ENCODE measurements around the gene NUTM1.
"Not testable (repeated sequence)": the region's sequence is repeated elsewhere in the genome, so short reads cannot be mapped to it uniquely, and the experiment has no call there.

Gene NUTM1

DNA sequence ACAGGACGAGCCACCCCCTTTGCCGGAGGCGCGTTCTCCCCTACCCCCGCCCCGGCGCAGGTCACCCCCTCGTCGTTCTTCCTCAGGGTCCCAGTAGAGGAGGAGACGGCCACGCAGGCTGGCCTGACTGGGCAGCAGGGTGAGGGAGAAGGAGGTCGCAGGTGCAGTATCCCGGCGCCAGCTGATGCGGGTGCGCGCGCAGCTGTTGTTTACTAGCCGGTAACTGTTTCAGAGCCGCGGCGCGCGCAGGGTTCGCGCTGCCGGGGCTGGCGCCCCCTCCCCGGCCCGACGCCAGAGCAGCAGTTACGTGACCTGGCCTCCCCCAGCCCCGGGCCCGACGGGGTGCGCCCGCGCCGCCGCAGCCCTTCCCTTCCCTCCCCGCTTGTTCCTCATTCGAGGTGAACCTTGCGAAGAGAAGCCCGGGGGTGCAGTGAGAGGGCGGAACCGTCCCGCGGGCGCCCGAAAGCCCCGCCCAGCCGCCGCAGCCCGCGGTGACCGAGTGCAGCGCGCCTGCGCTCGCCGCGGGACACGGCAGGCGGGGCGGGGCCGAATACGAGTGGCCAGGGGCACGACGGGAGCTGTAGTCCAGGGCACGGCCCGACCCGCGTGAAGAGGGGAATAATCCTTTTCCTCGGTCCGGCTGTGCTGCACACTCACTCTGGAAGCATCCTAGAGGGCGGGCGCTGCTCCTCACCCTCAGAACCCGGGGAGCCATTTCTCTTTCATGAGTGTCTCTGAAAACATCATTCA is 5.4 kb upstream of the NUTM1 start, which contains the start of gene SLC12A6:
TSS of gene SLC12A6 (minus strand) at position 225 of the 750 bp plus-strand sequence. CDS start 1,101 bp downstream, outside the sequence.
- DNase-seq (ENCODE audit: low read depth), result peak; percentile 96

DNA sequence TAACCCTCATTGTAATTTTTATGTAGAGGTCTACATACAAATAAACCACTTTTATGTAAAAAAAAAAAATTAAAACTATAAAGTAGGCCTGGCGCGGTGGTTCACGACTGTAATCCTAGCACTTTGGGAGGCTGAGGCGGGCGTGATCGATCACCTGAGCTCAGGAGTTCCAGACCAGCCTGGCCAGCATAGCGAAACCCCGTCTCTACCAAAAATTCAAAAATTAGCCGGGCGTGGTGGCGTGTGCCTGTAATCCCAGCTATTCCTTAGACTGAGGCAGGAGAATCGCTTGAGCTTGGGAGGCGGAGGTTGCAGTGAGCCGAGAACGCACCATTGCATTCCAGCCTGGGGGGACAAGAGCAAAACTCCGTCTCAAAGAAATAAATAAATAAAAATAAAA is 4.8 kb upstream of the NUTM1 start:
- DNase-seq (ENCODE audit: low read depth), result no peak

DNA sequence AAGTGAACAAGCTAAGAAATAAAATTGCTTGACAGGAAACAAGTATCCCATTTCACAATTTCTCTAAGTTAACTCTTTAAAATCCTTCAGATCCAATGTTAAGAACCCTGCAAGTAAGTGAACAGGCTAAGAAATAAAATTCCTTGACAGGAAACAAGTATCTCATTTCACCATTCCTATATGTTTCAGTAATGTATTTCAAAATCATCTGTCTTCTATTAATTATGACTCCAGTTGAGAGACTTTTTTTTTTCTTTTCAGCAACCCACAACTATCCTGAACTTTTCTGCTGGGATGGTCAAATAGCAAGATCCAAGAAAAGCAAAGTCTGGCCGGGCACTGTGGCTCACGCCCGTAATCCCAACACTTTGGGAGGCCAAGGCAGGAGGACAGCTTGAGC is 3.2 kb upstream of the NUTM1 start:
- DNase-seq (ENCODE audit: low read depth), result no peak

DNA sequence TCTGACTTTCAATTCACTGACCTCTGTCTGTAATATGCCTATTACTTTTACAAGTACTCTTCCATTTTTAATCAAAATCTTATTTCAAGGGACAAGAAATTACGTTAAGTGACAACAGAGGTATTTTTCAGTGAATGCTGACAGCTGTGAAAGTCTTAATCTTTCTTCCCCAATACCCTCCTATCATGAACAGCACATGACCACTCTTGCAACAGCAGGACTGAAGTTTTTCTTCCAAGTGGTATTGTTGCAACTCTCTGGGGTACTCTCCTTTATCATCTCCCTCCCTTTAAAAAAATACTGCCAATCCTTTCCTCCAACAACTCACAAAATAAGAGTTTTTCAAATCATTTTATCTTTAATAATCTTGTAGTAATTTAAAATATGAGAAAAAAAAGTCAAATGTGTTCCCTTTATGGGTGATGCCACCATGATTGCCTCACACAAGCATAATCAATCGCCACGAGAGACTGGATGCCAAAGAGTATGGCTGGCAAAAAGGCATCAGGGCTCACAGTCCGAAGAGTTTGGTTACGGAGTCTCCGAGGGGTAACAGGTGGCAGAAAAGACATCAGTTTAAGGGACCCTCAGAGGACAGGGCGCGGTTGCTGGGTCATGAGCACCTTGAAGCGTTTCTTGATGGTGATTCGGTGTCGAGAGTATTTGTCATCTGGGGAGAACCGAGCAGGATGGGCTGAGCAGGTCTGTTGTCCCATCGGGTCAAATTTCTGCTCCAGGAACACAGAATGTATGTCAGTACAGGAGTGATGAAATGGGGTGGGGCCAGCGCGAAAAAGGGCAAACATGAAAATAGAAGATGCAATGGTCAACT is 1.5 kb upstream of the NUTM1 start:
- no peak for DNase-seq (ENCODE audit: low read depth)

DNA sequence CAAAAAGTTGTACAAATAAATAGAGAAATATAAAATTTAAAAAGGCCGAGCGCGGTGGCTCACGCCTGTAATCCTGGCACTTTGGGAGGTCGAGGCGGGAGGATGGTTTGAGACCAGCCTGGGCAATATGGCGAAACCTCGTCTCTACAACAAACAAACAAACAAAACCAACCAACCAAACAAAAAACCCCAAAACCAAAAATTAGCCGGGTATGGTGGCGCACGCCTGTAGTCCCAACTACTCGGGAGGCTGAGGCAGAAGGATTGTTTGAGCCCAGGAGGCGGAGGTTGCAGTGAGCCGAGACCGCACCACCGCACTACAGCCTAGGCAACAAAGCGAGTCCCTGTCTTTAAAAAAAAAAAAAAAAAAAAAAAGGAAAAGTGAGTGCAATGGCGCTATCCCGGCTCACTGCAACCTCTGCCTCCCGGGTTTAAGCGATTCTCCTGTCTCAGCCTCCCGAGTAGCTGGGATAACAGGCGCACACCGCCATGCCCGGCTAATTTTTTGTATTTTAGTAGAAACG is 840 bp upstream of the NUTM1 start:
- not testable (repeated sequence) for DNase-seq (ENCODE audit: low read depth)

DNA sequence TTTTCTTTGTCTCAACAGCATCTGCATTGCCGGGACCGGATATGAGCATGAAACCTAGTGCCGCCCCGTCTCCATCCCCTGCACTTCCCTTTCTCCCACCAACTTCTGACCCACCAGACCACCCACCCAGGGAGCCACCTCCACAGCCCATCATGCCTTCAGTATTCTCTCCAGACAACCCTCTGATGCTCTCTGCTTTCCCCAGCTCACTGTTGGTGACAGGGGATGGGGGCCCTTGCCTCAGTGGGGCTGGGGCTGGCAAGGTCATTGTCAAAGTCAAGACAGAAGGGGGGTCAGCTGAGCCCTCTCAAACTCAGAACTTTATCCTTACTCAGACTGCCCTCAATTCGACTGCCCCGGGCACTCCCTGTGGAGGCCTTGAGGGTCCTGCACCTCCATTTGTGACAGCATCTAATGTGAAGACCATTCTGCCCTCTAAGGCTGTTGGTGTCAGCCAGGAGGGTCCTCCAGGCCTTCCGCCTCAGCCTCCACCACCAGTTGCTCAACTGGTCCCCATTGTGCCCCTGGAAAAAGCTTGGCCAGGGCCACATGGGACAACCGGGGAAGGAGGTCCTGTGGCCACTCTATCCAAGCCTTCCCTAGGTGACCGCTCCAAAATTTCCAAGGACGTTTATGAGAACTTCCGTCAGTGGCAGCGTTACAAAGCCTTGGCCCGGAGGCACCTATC is 5.0 kb downstream of the NUTM1 start:
- no peak for DNase-seq (ENCODE audit: low read depth)

DNA sequence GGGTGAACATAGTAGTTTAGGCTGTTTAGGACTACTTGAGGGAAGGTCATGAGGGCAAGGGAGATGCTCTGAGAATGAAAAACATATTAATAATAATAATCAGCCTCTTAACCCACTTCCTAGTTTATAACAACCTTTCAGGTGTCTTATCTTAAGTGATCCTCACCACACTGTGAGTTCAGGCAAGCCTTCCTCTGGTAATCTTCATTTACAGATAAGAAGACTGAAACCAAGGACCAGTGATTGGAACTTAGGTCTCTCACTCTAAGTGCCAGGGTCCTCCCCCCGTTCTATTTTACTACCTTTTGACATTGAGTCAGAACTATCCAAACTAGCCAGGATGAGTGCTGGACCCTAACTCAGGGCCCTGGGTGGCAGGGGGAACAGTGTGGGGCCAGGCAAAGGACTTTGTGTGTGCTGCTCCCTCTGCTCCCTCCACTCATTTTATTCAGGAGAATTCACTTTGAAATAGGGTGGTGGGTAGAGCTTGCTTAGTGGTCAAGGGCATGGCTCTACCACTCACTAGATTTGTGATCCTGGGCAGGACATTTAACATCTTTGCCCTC is 5.7 kb downstream of the NUTM1 start:
- DNase-seq (ENCODE audit: low read depth), result no peak

DNA sequence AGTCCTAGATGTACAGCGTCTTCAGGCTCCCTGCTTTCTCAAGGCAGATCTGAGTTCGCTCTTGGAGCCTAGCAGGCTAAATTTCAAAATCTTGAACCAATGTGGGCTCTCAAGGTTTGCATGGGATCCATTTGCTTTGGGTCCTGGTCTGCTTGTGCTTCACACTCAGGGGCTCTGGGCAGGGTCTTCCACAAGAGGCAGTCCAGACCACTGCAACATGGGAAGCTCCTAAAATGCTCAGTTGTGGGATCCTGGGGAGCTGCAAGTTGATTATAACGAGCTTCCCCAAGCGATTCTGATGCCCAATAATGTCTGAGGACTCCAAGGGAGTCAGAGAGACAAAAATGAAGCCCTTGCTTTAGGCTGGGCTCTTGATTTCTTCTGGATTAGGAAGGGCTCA is 6.7 kb downstream of the NUTM1 start:
- no peak for DNase-seq (ENCODE audit: low read depth)

DNA sequence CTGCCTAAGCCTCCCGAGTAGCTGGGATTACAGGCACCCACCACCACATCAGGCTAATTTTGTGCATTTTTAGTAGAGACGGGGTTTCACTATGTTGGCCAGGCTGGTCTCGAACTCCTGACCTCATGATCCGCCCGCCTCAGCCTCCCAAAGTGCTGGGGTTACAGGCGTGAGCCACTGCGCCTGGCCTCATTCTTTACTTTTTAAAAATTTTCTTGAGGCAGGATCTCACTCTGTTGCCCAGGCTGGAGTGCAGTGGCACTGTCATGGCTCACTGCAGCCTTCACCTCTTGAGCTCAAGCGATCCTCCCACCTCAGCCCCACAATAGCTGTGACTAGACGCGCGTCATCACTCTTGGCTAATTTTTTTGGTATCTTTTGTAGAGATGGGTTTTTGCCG is 9.9 kb downstream of the NUTM1 start:
- DNase-seq (ENCODE audit: low read depth), result not testable (repeated sequence)

DNA sequence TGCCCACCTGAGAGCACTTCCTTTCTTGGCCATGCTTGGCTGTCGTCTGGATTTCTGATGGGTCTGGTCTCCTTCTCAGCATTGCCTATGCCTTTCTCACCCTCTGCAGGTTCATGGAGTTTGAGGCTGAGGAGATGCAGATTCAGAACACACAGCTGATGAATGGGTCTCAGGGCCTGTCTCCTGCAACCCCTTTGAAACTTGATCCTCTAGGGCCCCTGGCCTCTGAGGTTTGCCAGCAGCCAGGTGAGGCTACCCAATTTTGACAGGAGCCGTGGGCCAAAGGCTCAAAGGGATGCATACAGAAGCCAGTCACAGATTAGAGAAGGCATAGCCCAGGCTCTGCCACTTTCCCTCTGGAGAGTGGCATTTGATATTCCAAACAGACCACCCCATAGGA is 10.5 kb downstream of the NUTM1 start:
- DNase-seq (ENCODE audit: low read depth), result no peak

DNA sequence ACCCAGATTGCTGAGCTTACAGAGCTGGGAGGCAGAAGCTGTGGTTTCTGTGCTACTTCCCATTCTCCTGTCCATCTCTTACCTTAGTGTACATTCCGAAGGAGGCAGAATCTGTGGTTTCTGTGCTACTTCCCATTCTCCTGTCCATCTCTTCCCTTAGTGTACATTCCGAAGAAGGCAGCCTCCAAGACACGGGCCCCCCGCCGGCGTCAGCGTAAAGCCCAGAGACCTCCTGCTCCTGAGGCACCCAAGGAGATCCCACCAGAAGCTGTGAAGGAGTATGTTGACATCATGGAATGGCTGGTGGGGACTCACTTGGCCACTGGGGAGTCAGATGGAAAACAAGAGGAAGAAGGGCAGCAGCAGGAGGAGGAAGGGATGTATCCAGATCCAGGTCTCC is 11.2 kb downstream of the NUTM1 start:
- DNase-seq (ENCODE audit: low read depth), result no peak

DNA sequence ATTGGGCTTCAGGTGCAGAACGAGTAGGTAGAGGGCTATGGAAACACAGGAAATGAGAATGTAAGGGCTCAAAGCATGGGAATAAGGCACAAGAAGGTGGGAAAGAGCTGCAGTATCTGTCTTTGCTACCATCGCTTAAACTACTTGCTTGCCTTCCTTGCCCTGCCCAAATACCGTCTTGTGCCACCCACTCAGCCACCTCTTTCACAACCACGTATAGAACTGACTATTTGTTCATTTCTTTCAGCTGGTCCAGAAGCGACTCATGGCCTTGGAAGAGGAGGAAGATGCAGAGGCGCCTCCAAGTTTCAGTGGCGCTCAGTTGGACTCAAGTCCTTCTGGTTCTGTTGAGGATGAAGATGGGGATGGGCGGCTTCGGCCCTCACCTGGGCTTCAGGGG is 12.1 kb downstream of the NUTM1 start:
- DNase-seq (ENCODE audit: low read depth), result no peak

DNA sequence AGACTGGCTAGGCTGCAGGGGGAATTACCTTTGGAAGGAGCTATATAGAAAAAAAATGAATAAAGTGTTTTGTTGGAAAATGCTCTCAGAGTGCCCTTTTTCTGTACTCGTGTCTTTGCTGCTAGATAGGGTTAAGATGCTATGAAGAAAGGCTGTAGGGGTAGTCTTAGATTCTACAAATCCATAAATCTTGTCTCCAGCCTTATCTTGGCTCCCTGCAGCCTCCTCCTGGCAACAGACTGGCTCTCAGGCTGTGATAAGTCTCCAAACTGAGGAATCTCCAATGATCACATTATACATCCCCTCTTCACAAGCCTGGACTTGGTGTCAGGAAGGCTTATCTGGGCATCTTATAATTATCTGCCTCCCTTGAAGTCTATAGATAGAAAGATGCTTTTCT is 14.5 kb downstream of the NUTM1 start:
- no peak for DNase-seq (ENCODE audit: low read depth)

DNA sequence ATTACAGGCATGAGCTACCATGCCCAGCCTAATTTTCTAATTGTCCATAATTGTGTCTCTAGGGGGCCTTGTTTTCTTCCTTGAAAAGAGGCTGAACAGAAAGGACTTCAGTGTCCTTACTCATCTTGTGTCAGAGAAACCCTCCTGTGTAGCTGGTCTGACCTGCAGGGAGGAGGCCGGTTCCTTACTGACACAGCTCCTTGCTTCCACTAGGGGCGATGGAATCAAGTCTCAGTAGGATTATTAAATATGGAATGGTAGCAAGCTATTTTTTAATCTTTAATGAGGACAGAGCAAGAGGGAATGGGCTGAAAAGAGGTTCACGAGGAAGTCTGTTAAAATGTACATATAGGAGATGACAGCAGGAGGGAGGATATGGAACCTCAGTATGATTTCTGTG is 15.3 kb downstream of the NUTM1 start:
- DNase-seq (ENCODE audit: low read depth), result peak; percentile 21

DNA sequence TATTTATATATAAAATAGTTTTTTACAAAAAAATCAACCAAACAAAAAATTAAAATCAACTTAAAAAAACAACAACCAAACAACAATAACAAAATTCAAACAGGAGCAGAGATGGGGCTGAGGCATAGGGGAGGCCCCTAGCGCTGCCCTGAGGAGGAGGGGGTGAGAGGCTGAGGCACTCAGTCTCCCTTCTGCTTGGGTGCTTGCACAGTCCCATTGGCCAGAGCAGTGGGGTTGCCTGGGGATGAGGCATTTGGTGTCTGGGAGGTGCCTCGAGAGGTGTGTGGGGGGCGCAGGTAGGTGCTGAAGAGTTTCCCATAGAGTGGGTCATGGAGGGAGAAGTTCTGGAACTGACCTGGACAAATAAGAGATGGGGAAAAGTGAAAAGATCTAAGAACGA is 15.8 kb downstream of the NUTM1 start:
- DNase-seq (ENCODE audit: low read depth), result no peak

DNA sequence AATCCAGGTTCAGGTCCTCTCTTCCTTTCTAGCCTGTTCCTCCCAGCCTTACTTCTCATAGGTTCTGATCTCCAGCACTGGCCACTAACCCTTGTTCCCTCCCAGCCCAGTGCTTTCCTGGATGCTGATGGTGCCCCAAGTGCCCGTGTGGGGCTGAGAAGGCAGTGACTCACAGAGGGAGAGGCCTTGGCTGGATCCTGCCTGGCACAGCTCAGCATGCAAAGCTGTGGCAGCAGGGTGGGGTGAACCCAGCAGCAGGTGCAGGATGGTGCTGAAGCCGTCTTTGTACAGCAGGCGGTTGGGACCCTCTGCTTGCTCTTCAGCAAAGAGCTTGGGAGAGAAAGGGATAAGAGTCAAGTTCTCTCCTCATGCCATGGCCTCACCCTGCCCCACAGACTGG is 16.3 kb downstream of the NUTM1 start:
- no peak for DNase-seq (ENCODE audit: low read depth)

DNA sequence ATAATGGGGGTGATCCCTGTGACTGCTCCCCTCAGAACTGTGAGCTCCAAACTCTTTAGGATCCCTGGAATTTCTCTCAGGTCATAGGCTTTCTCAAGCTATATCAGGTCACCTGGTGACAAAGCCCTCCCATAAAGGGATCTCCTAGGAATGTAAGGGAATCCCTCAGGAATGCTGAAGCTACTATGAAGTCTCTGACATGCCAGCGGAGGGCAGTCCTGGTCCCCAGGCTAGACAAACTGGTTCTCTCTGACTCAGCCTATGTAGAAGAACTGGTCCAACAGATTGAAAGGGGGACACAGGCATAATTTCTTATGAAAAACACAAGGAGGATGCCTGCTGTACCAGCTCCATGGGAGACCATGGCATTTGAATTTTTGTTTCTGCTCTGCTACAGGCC is 17.2 kb downstream of the NUTM1 start:
- DNase-seq (ENCODE audit: low read depth), result no peak

DNA sequence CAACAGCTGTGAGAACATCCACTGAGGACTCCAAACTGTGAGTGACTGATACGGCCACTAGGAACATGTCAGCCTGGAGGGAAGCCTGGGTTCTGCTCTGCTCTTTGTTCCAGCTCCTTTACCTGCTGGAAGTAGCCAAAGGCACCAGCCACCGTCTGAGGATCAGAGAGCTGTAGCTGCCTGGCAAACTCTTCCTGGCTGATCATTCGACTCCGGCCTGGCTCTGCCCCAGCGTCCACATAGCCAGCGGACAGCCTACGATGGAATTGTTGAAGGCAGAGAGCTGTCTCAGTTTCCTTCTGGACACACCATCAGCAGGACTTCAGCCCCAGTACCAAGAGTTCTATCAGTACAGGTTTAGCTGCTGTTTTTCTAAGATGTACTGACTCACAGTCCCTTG is 18.2 kb downstream of the NUTM1 start:
- DNase-seq (ENCODE audit: low read depth), result no peak

DNA sequence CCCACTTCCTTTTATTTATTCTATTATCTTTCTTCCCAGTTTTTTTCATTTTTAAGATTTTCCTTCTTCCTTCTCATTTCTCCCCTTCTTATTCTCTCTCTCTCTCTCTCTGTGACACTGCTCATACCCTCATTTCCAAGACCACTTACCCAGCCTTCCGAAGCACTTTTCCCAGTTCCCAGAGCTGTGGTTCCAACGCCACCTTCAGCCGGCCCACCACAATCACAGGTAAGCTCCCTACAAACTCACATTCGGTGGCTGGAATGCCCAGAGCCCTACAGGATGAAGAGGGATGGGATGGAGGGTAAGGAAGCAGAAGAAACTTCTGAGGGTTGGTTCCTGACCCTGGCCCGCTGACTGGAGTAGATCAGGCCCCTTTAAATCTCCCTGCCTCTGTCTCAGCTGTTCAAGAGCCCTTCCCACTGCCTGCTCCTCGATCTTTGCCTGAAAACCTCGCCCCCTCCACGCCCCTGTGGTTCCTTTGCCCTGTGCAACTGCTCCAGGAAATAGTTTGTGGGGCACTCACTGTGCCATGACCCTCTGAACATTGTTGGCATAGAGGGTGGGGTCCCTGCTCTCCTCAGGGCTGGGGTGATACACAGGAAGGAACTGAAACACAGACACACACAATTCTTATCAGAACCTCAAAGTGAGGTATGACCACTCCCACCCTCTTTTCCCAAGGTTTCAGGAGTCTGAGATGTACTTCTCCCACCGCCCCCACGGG is 19.1 kb downstream of the NUTM1 start:
- no peak for DNase-seq (ENCODE audit: low read depth)

DNA sequence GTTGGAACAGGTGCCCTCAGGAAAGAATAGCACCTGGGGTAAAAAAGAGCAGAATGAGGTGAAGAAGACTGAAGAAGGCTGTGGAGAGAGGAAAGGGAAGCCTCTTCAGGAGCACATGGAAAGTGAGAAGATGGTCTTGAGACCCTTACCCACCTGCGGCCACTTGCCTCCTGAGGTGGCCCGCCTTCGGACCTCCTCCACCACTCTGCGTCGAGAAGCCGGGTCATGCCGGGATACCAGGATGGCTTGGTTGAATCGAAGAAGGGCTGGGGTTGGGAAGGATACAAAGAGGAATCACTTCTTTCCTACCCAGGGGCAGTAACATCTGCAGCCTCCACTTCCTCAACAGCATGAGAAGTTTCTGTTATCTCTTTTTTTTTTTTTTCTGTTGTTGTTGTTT is 20.9 kb downstream of the NUTM1 start:
- DNase-seq (ENCODE audit: low read depth), result no peak

DNA sequence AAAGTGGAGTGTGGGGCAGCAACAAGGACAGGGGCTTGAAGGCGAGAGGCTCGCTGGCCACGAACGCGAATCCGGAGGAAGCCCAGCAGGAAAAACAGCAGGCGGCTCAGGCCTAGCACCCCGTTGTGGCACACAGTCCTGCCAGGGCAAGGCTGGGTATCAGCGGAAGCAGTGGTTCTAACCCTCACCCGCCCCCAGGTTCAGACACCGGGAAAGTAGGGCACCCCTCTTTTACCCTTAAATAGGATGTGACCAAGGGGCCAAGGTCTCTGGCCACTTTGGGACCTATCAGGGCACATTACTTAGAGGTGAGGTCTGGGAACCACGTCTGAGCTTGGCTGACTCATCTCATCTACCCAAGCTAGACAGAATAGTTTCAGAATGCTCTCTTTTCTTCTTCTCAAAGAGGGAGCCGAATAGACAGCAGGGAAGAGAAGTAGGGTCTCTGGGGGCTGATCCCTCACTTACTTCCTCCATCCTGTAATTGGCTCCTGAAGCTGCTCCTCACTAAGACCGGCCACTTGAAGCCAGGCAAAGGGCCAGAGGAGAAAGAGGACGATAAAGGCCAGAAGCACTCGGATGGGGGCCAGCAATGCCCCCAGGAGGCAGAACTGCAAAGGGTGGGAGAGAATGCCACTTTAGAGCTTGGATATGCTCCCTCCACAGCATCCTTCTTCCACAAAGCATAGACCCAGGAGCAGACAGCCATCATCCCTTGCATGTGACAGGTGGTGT is 22.1 kb downstream of the NUTM1 start:
- peak; percentile 18 for DNase-seq (ENCODE audit: low read depth)

All from iris pigment epithelial cell (primary cell).